HAP-1 (cell line): ENCODE results near the gene SIX2.

Experiments used
- DNase-seq, 2 experiments: peaks; one replicate each; pipeline ENCODE4 v3.0.0-alpha.2; 2016 to 2020; ENCODE audit warnings: low spot score in 2 of 2
- H3K27me3 ChIP-seq: fragments of 250-450 bp; sonication (Bioruptor Pico); 2 replicates; pipeline ENCODE4 v1.5.1; 2020; ENCODE audit warnings: low read depth, mild to moderate bottlenecking, moderate library complexity
- H3K36me3 ChIP-seq: fragments of 250-450 bp; sonication (Bioruptor Pico); replicated peaks from 2 replicates; pipeline ENCODE4 v1.5.1; 2020; ENCODE audit warnings: mild to moderate bottlenecking
- H3K4me1 ChIP-seq: fragments of 250-450 bp; sonication (Bioruptor Pico); 2 replicates; pipeline ENCODE4 v1.5.1; 2020; ENCODE audit warnings: mild to moderate bottlenecking
- H3K4me3 ChIP-seq: fragments of 250-450 bp; sonication (Bioruptor Pico); 2 replicates; pipeline ENCODE4 v1.5.1; 2020; ENCODE audit warnings: mild to moderate bottlenecking, moderate library complexity
- H3K9me3 ChIP-seq: fragments of 250-450 bp; sonication (Bioruptor Pico); 2 replicates; pipeline ENCODE4 v1.5.1; 2020; ENCODE audit warnings: mild to moderate bottlenecking, moderate library complexity
- in situ Hi-C: fragments of 300-500 bp; cut with MboI; formaldehyde crosslinking; loops from 3 replicates; pipeline ENCODE4 v1.14.3; 2020; ENCODE audit warnings: low sequenced_read_pairs, inconsistent platforms, mixed read lengths

Gene SIX2

GRCh38 chr2:44980751-44981713, 28.2 kb downstream of the SIX2 start:
- Histone ChIP-seq H3K4me1 (no peaks in the 10 kb centered on the region), H3K27me3 (peaks cover 3% of the 10 kb centered on the region; the same call in 1 of the 2 replicates), H3K9me3 (no peaks in the 10 kb centered on the region), H3K4me3 (no peak overlapping the region), H3K36me3 (no peaks in the 10 kb centered on the region)
- no peak for DNase-seq
- in situ Hi-C loops = loop anchor here (5.0 kb wide), 1 partner anchor 516 kb away; no protein-coding TSS in a partner anchor

- no peak for DNase-seq
- in situ Hi-C loops = loop anchor here (10.0 kb wide), 1 partner anchor 505 kb away; no protein-coding TSS in a partner anchor
- H3K27me3 ChIP-seq = peaks cover 3% of the 10 kb centered on the region; the same call in 1 of the 2 replicates
- no peaks in the 10 kb centered on the region for H3K9me3 ChIP-seq
- no peaks in the 10 kb centered on the region for H3K4me1 ChIP-seq
- no peak overlapping the region for H3K4me3 ChIP-seq
- no peaks in the 10 kb centered on the region for H3K36me3 ChIP-seq
Observed at GRCh38 chr2:44979581-44979980, 29.7 kb downstream of the SIX2 start.

GRCh38 chr2:44975571-44976450, 33.4 kb downstream of the SIX2 start:
- DNase-seq = no peak
- in situ Hi-C loops = loop anchor here (10.0 kb wide), 1 partner anchor 501 kb away; no protein-coding TSS in a partner anchor
- Histone ChIP-seq H3K36me3 (no peaks in the 10 kb centered on the region), H3K9me3 (no peaks in the 10 kb centered on the region), H3K4me1 (peaks cover 9% of the 10 kb centered on the region), H3K4me3 (no peak overlapping the region), H3K27me3 (peaks cover 3% of the 10 kb centered on the region; the same call in 1 of the 2 replicates)

GRCh38 chr2:44974064-44974715, 35.1 kb downstream of the SIX2 start:
- peak; percentile 61 to 82 for DNase-seq
- in situ Hi-C loops = loop anchor here (10.0 to 25.0 kb wide), 3 partner anchors 499 to 937 kb away; no protein-coding TSS in a partner anchor
- Histone ChIP-seq H3K4me3 (no peak overlapping the region), H3K36me3 (no peaks in the 10 kb centered on the region), H3K9me3 (no peaks in the 10 kb centered on the region), H3K27me3 (peaks cover 3% of the 10 kb centered on the region; the same call in 1 of the 2 replicates), H3K4me1 (peaks cover 9% of the 10 kb centered on the region)

- in situ Hi-C loops = loop anchor here (10.0 to 25.0 kb wide), 3 partner anchors 498 to 936 kb away; no protein-coding TSS in a partner anchor
- peak; percentile 56 to 60 for DNase-seq
- Histone ChIP-seq H3K4me1 (peaks cover 9% of the 10 kb centered on the region), H3K9me3 (no peaks in the 10 kb centered on the region), H3K4me3 (no peak overlapping the region; the same call in 1 of the 2 replicates), H3K27me3 (no peaks in the 10 kb centered on the region; the same call in 1 of the 2 replicates), H3K36me3 (no peaks in the 10 kb centered on the region)
Observed at GRCh38 chr2:44972771-44973535, 36.3 kb downstream of the SIX2 start.

- Histone ChIP-seq H3K36me3 (no peaks in the 10 kb centered on the region), H3K4me3 (no peak overlapping the region), H3K4me1 (peaks cover 9% of the 10 kb centered on the region), H3K9me3 (no peaks in the 10 kb centered on the region), H3K27me3 (no peaks in the 10 kb centered on the region)
- DNase-seq = no peak
- in situ Hi-C loops = loop anchor here (10.0 to 25.0 kb wide), 3 partner anchors 496 to 934 kb away; no protein-coding TSS in a partner anchor
Observed at GRCh38 chr2:44970846-44971450, 38.3 kb downstream of the SIX2 start.

GRCh38 chr2:44969936-44970335, 39.3 kb downstream of the SIX2 start:
- Histone ChIP-seq H3K36me3 (no peaks in the 10 kb centered on the region), H3K4me1 (peaks cover 9% of the 10 kb centered on the region), H3K9me3 (no peaks in the 10 kb centered on the region), H3K4me3 (no peak overlapping the region), H3K27me3 (no peaks in the 10 kb centered on the region)
- no peak for DNase-seq
- in situ Hi-C loops = loop anchor here (10.0 to 25.0 kb wide), 3 partner anchors 495 to 933 kb away; no protein-coding TSS in a partner anchor

GRCh38 chr2:44967727-44968432, 41.4 kb downstream of the SIX2 start:
- DNase-seq = no peak
- Histone ChIP-seq H3K4me1 (peaks cover 6% of the 10 kb centered on the region), H3K9me3 (no peaks in the 10 kb centered on the region), H3K27me3 (no peaks in the 10 kb centered on the region), H3K4me3 (no peak overlapping the region), H3K36me3 (no peaks in the 10 kb centered on the region)
- in situ Hi-C loops = loop anchor here (25.0 kb wide), 2 partner anchors 581 to 931 kb away; no protein-coding TSS in a partner anchor

GRCh38 chr2:44967056-44967455, 42.2 kb downstream of the SIX2 start:
- no peak overlapping the region for H3K4me3 ChIP-seq
- H3K27me3 ChIP-seq = no peaks in the 10 kb centered on the region
- H3K9me3 ChIP-seq = no peaks in the 10 kb centered on the region
- H3K36me3 ChIP-seq = no peaks in the 10 kb centered on the region
- H3K4me1 ChIP-seq = no peaks in the 10 kb centered on the region
- in situ Hi-C loops = loop anchor here (25.0 kb wide), 2 partner anchors 580 to 930 kb away; no protein-coding TSS in a partner anchor
- no peak for DNase-seq

- in situ Hi-C loops = loop anchor here (25.0 kb wide), 2 partner anchors 578 to 928 kb away; no protein-coding TSS in a partner anchor
- Histone ChIP-seq H3K4me3 (no peak overlapping the region), H3K27me3 (no peaks in the 10 kb centered on the region), H3K4me1 (no peaks in the 10 kb centered on the region), H3K36me3 (no peaks in the 10 kb centered on the region), H3K9me3 (no peaks in the 10 kb centered on the region)
- DNase-seq = no peak
Observed at GRCh38 chr2:44965684-44966083, 43.6 kb downstream of the SIX2 start.

GRCh38 chr2:44964752-44965236, 44.5 kb downstream of the SIX2 start:
- in situ Hi-C loops = loop anchor here (25.0 kb wide), 2 partner anchors 577 to 927 kb away; no protein-coding TSS in a partner anchor
- H3K4me1 ChIP-seq = no peaks in the 10 kb centered on the region
- no peak for DNase-seq
- no peaks in the 10 kb centered on the region for H3K36me3 ChIP-seq
- no peak overlapping the region for H3K4me3 ChIP-seq
- no peaks in the 10 kb centered on the region for H3K9me3 ChIP-seq
- H3K27me3 ChIP-seq = no peaks in the 10 kb centered on the region
